Left forelimb (tissue), 1 donor: Measurements from ENCODE around the gene MGAT4C.

ENCODE experiments used
- DNase-seq: peaks from one replicate; pipeline ENCODE4 v3.0.0-alpha.2; 2018; ENCODE audit warnings: low spot score

Gene MGAT4C

GRCh38 chr12:85975716-85976115 is 280.5 kb downstream of the MGAT4C start:
- no peak for DNase-seq

GRCh38 chr12:85971800-85972199 is 284.4 kb downstream of the MGAT4C start:
- no peak for DNase-seq

- no peak for DNase-seq
Measured at GRCh38 chr12:85968606-85969005, 287.6 kb downstream of the MGAT4C start.

- no peak for DNase-seq
Measured at GRCh38 chr12:85963326-85963725, 292.9 kb downstream of the MGAT4C start.

GRCh38 chr12:85956081-85956480 is 300.1 kb downstream of the MGAT4C start:
- DNase-seq, result no peak

GRCh38 chr12:85955127-85955526 is 301.1 kb downstream of the MGAT4C start:
- DNase-seq, result no peak

GRCh38 chr12:85951823-85952222 is 304.4 kb downstream of the MGAT4C start:
- DNase-seq, result no peak

- DNase-seq, result no peak
Measured at GRCh38 chr12:85949253-85949652, 306.9 kb downstream of the MGAT4C start.

- no peak for DNase-seq
Measured at GRCh38 chr12:85948340-85948739, 307.9 kb downstream of the MGAT4C start.

- DNase-seq, result no peak
Measured at GRCh38 chr12:85947286-85947685, 308.9 kb downstream of the MGAT4C start.

- DNase-seq, result no peak
Measured at GRCh38 chr12:85946375-85946774, 309.8 kb downstream of the MGAT4C start.

GRCh38 chr12:85927166-85927565 is 329.0 kb downstream of the MGAT4C start:
- DNase-seq, result no peak

GRCh38 chr12:85923767-85924331 is 332.3 kb downstream of the MGAT4C start:
- DNase-seq, result no peak

- no peak for DNase-seq
Measured at GRCh38 chr12:85920324-85920947, 335.8 kb downstream of the MGAT4C start.
